Vagina (tissue), 2 donors: ENCODE data around the gene PLOD2.

Experiments
- CTCF ChIP-seq, 3 experiments: fragments of 450-650 bp in 2 of 3; fragments of 200-600 bp in 1 of 3; sonication (generic) in 1 of 3; IDR thresholded peaks; one replicate each; pipeline ENCODE4 v1.5.1; 2017 to 2019; ENCODE audit warnings: antibody characterized with exemption in 3 of 3, mild to moderate bottlenecking in 2 of 3, moderate library complexity in 2 of 3
- POLR2AphosphoS5 ChIP-seq, 2 donors: sonication (generic); formaldehyde crosslinking; IDR thresholded peaks; one replicate each; pipeline ENCODE4 v1.9.0; 2017; ENCODE audit warnings: antibody characterized with exemption in 2 of 2, mild to moderate bottlenecking in 2 of 2, low read depth in 1 of 2; ENCODE audit not compliant: insufficient read depth in 1 of 2

GRCh38 chr3:146077181-146077580, 83.8 kb downstream of the PLOD2 start:
- TF ChIP-seq CTCF (IDR thresholded peaks at IDR 0.05), result no peak
- no peak for TF ChIP-seq POLR2AphosphoS5 (IDR thresholded peaks at IDR 0.05; ENCODE audit: insufficient read depth in 1 of 2, low read depth in 1 of 2)
